Astrocyte of the spinal cord (primary cell): ENCODE measurements around the gene EVPL.

Experiments used
- DNase-seq: peaks from one replicate; pipeline ENCODE4 v3.0.0; 2011; ENCODE audit warnings: low read depth, low spot score
- H3K4me3 ChIP-seq: 2 replicates; pipeline ENCODE4 v1.5.1; 2011; ENCODE audit warnings: low read depth, mild to moderate bottlenecking, low read length, moderate library complexity
- CTCF ChIP-seq: IDR thresholded peaks from 2 replicates; pipeline ENCODE4 v1.5.1; 2012; ENCODE audit warnings: low read depth, mild to moderate bottlenecking, low read length, inconsistent platforms
- in situ Hi-C: cut with HindIII; loops from 2 replicates; pipeline ENCODE4 v1.10.0; 2017; ENCODE audit warnings: low sequenced_read_pairs

Gene EVPL

GRCh38 chr17:76007850-76008165, 19.3 kb downstream of the EVPL start:
- no peak for DNase-seq
- no peak for TF ChIP-seq CTCF
- H3K4me3 ChIP-seq: no peak overlapping the region
- in situ Hi-C loops: no loop called here

GRCh38 chr17:76007131-76007849, 19.8 kb downstream of the EVPL start:
- no peak for DNase-seq
- TF ChIP-seq CTCF: no peak
- in situ Hi-C loops: no loop called here
- H3K4me3 ChIP-seq: no peak overlapping the region

- H3K4me3 ChIP-seq: no peak overlapping the region
- in situ Hi-C loops: no loop called here
- peak; percentile 65 for TF ChIP-seq CTCF
- DNase-seq: peak; percentile 83
Measured at GRCh38 chr17:76005263-76006149, 21.6 kb downstream of the EVPL start.

- in situ Hi-C loops: no loop called here
- TF ChIP-seq CTCF: no peak
- no peak overlapping the region for H3K4me3 ChIP-seq
- DNase-seq: peak; percentile 81
Measured at GRCh38 chr17:76004750-76005262, 22.3 kb downstream of the EVPL start.

- DNase-seq: no peak
- no peak overlapping the region for H3K4me3 ChIP-seq
- in situ Hi-C loops: no loop called here
- no peak for TF ChIP-seq CTCF
Measured at GRCh38 chr17:76003915-76004314, 23.2 kb downstream of the EVPL start.

GRCh38 chr17:76002100-76002499, 25.0 kb downstream of the EVPL start:
- DNase-seq: no peak
- no peak overlapping the region for H3K4me3 ChIP-seq
- in situ Hi-C loops: no loop called here
- no peak for TF ChIP-seq CTCF
